ENCODE results near the gene SORCS2.

The SORCS2 gene

GRCh38 chr4:7714738-7715137 is 522.4 kb downstream of the SORCS2 start:
- ChIA-PET POLR2A (ENCODE audit: low non-redundant PET) (no interaction called here), CTCF (interaction anchor here (0.7 kb wide), 1 partner anchor 419 kb away, joined by 3 read pairs; no protein-coding TSS in a partner anchor)
- H3K27ac ChIP-seq = no peak overlapping the region
- no peak for TF ChIP-seq CTCF (conservative IDR thresholded peaks at IDR 0.05; ENCODE audit: low read depth)
- no peak for DNase-seq (ENCODE audit: low spot score)

GRCh38 chr4:7715271-7716009 is 523.1 kb downstream of the SORCS2 start:
- TF ChIP-seq CTCF (conservative IDR thresholded peaks at IDR 0.05; ENCODE audit: low read depth) = no peak
- H3K27ac ChIP-seq = no peak overlapping the region
- POLR2A ChIA-PET (ENCODE audit: low non-redundant PET) = no interaction called here
- no peak for DNase-seq (ENCODE audit: low spot score)
- CTCF ChIA-PET = interaction anchor here (0.7 kb wide), 1 partner anchor 419 kb away, joined by 3 read pairs; no protein-coding TSS in a partner anchor

- TF ChIP-seq CTCF (conservative IDR thresholded peaks at IDR 0.05; ENCODE audit: low read depth) = no peak
- no peak overlapping the region for H3K27ac ChIP-seq
- POLR2A ChIA-PET (ENCODE audit: low non-redundant PET) = no interaction called here
- CTCF ChIA-PET = interaction anchor here (0.6 kb wide), 1 partner anchor 1081 kb away, joined by 3 read pairs; no protein-coding TSS in a partner anchor
- DNase-seq (ENCODE audit: low spot score) = no peak
These were observed 523.8 kb downstream of the SORCS2 start for GRCh38 chr4:7716010-7716721.

- TF ChIP-seq CTCF (conservative IDR thresholded peaks at IDR 0.05; ENCODE audit: low read depth) = no peak
- ChIA-PET POLR2A (ENCODE audit: low non-redundant PET) (no interaction called here), CTCF (interaction anchor here (0.6 kb wide), 1 partner anchor 1080 kb away, joined by 3 read pairs; no protein-coding TSS in a partner anchor)
- H3K27ac ChIP-seq = no peak overlapping the region
- DNase-seq (ENCODE audit: low spot score) = no peak
These were observed 524.8 kb downstream of the SORCS2 start for GRCh38 chr4:7717161-7717560.

GRCh38 chr4:7717946-7718490 is 525.7 kb downstream of the SORCS2 start:
- no peak for DNase-seq (ENCODE audit: low spot score)
- ChIA-PET POLR2A (ENCODE audit: low non-redundant PET) (no interaction called here), CTCF (no interaction called here)
- no peak for TF ChIP-seq CTCF (conservative IDR thresholded peaks at IDR 0.05; ENCODE audit: low read depth)
- no peak overlapping the region for H3K27ac ChIP-seq

GRCh38 chr4:7719354-7720174 is 527.2 kb downstream of the SORCS2 start:
- CTCF ChIA-PET = interaction anchor here (0.7 to 1.4 kb wide), 2 partner anchors 206 to 257 kb away, joined by 3 to 5 read pairs; no protein-coding TSS in a partner anchor
- peak; percentile 55 for DNase-seq (ENCODE audit: low spot score)

More at GRCh38 chr4:7719354-7720174, 527.2 kb downstream of the SORCS2 start:
- POLR2A ChIA-PET (ENCODE audit: low non-redundant PET) = no interaction called here
- no peak overlapping the region for H3K27ac ChIP-seq
- peak; percentile 86 for TF ChIP-seq CTCF (conservative IDR thresholded peaks at IDR 0.05; ENCODE audit: low read depth)

All from RWPE1 (cell line).